Epithelial cell of umbilical artery (primary cell): Measurements from ENCODE around the gene MTIF2. TPM values are rescaled to one million over a fixed set of nuclear protein-coding genes. Genes with fewer than 3 reads are reported as not detected.

Experiments used
- total RNA-seq: library from RNA; depleted of rRNA; stranded (reverse); fragments of >200 nt; gene quantifications from 2 replicates; pipeline ENCODE4 v1.2.3, GENCODE V29; 2014

The MTIF2 gene, protein sequence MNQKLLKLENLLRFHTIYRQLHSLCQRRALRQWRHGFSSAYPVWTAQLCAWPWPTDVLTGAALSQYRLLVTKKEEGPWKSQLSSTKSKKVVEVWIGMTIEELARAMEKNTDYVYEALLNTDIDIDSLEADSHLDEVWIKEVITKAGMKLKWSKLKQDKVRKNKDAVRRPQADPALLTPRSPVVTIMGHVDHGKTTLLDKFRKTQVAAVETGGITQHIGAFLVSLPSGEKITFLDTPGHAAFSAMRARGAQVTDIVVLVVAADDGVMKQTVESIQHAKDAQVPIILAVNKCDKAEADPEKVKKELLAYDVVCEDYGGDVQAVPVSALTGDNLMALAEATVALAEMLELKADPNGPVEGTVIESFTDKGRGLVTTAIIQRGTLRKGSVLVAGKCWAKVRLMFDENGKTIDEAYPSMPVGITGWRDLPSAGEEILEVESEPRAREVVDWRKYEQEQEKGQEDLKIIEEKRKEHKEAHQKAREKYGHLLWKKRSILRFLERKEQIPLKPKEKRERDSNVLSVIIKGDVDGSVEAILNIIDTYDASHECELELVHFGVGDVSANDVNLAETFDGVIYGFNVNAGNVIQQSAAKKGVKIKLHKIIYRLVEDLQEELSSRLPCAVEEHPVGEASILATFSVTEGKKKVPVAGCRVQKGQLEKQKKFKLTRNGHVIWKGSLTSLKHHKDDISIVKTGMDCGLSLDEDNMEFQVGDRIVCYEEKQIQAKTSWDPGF
- total RNA-seq, result 39.7 and 40.6 TPM in 2 replicates

GRCh38 chr2:55268907-55269644 lies at the start of gene MTIF2:
MTIF2 (minus strand) TSS chr2:55269231; CDS start chr2:55263858, 5,373 bp downstream.

DNA sequence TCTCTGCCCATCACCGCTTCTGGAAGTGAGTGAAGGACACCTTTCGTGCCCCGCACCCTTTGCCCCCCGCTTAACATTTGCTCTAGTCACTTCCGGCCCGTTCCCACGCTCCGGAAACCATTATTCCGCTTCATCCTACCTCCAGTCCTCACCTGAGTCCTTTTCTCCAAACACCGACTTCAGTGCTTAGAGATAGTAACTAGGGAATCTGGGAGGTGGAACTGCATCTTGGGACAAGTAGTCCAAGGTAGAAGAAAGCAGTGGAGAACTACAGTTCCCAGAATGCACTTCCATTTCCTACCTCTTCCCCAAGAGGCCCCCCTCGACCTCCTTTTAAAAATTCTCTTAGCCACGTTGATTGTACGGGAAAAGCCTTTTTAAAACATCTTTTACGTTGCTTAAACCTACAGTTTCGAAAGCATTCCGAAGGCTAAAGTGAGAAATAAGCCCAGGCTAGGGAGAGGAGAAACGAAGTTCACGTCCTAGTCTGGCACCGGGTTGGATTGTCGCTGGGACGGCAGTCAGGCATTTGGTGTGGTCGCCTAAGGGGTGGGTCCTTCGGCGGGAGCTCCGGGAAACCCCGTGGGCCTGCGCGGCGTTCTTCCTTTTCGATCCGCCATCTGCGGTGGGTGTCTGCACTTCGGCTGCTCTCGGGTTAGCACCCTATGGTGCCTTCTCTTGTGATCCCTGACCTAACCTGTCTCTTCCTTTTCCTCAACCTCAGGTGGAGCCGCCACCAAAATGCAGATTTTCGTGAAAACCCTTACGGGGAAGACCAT lies 36.8 kb downstream of the MTIF2 start, which contains the start of the genes CLHC1 and RPS27A:
Gene CLHC1 (minus strand): TSS at position 210 of the 779 bp plus-strand sequence. CDS start 9,882 bp downstream, outside the sequence.
Gene RPS27A (plus strand): TSS at position 605 of the 779 bp plus-strand sequence. CDS start 137 bp downstream, at position 742.

Other genes with a start within 250 kb of the MTIF2 start
- gene RTN4, start 218.8 kb downstream of the MTIF2 start, total RNA-seq, result 134 and 237 TPM in 2 replicates
- gene CLHC1, start 36.9 kb downstream of the MTIF2 start, total RNA-seq, result 5.2 and 8.8 TPM in 2 replicates
- 704 and 1,586 TPM in 2 replicates for gene RPS27A, start 36.5 kb downstream of the MTIF2 start, total RNA-seq
- gene CCDC88A, start 150.6 kb upstream of the MTIF2 start, total RNA-seq, result 27.6 and 41.5 TPM in 2 replicates